Muscle layer of colon (tissue), 2 donors: ENCODE data around the gene PI4K2A.

Source experiments
- H3K27ac ChIP-seq: one replicate; pipeline ENCODE4 v1.7.0; 2013; ENCODE audit warnings: low read depth, mild to moderate bottlenecking, low read length, moderate library complexity
- H3K27me3 ChIP-seq, 2 donors: one replicate each; pipeline ENCODE4 v1.7.0; 2013; ENCODE audit warnings: low read length in 2 of 2, mild to moderate bottlenecking in 2 of 2; ENCODE audit not compliant: insufficient read depth in 2 of 2, control insufficient read depth in 1 of 2
- H3K36me3 ChIP-seq: one replicate; pipeline ENCODE4 v1.7.0; 2013; ENCODE audit warnings: mild to moderate bottlenecking, low read length; ENCODE audit not compliant: insufficient read depth
- H3K4me1 ChIP-seq: one replicate; pipeline ENCODE4 v1.7.0; 2013; ENCODE audit warnings: mild to moderate bottlenecking, low read length; ENCODE audit not compliant: insufficient read depth
- H3K4me3 ChIP-seq, 2 donors: one replicate each; pipeline ENCODE4 v1.7.0; 2013; ENCODE audit warnings: low read length in 2 of 2, low read depth in 1 of 2, mild to moderate bottlenecking in 1 of 2, moderate library complexity in 1 of 2
- H3K9ac ChIP-seq: one replicate; pipeline ENCODE4 v1.7.0; 2013; ENCODE audit warnings: low read length
- H3K9me3 ChIP-seq: one replicate; pipeline ENCODE4 v1.7.0; 2013; ENCODE audit warnings: mild to moderate bottlenecking, low read length
- donor health status: abdominal sarcoma.
- donor health status: Adenocarcinoma of cecum.

PI4K2A gene

GRCh38 chr10:97651773-97652172 lies 11.3 kb downstream of the PI4K2A start:
- Histone ChIP-seq H3K9me3 (no peaks in the 10 kb centered on the region), H3K4me3 (no peak overlapping the region), H3K4me1 (no peaks in the 10 kb centered on the region), H3K36me3 (peaks cover 36% of the 10 kb centered on the region), H3K27me3 (no peaks in the 10 kb centered on the region), H3K9ac (no peak overlapping the region), H3K27ac (no peak overlapping the region)

- Histone ChIP-seq H3K9me3 (no peaks in the 10 kb centered on the region), H3K9ac (no peak overlapping the region), H3K27me3 (no peaks in the 10 kb centered on the region), H3K4me3 (no peak overlapping the region), H3K27ac (no peak overlapping the region), H3K4me1 (no peaks in the 10 kb centered on the region), H3K36me3 (peaks cover 33% of the 10 kb centered on the region)
Measured at GRCh38 chr10:97656777-97657176, 16.3 kb downstream of the PI4K2A start.

GRCh38 chr10:97659589-97659988 lies 19.1 kb downstream of the PI4K2A start:
- H3K36me3 ChIP-seq: peaks cover 32% of the 10 kb centered on the region
- no peaks in the 10 kb centered on the region for H3K9me3 ChIP-seq
- H3K4me3 ChIP-seq: no peak overlapping the region
- H3K4me1 ChIP-seq: no peaks in the 10 kb centered on the region
- no peak overlapping the region for H3K27ac ChIP-seq
- no peak overlapping the region for H3K9ac ChIP-seq
- no peaks in the 10 kb centered on the region for H3K27me3 ChIP-seq

DNA sequence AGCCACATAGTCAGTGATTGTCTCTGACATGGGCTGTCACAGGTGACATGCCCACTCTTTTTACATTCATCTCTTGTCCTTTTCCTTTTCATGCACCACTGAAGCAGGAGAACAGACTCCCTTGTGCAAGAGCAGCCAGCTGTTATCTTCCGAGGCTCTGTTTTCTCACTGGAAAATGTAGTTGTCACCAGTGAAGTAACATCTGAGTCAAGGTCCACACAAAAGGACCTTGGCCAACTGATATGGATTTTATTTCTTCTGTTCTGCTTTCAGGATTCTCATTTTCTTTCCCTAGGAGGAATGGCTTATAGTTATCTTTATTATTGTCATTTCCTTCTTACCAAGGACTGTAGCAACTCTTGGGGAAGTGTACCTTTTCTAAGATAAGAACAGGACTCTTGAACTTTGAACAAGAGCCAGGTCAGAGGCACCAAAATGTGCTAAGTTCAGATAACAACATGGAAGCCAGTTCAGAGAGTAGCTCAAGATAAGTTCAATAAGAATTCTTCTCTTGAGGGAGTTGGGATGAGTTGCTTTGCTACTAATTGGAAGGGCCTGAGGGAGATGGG lies 23.9 kb downstream of the PI4K2A start:
- Histone ChIP-seq H3K4me1 (no peaks in the 10 kb centered on the region), H3K27ac (no peak overlapping the region), H3K9me3 (no peaks in the 10 kb centered on the region), H3K27me3 (no peaks in the 10 kb centered on the region), H3K9ac (no peak overlapping the region), H3K4me3 (no peak overlapping the region), H3K36me3 (peaks cover 42% of the 10 kb centered on the region)

DNA sequence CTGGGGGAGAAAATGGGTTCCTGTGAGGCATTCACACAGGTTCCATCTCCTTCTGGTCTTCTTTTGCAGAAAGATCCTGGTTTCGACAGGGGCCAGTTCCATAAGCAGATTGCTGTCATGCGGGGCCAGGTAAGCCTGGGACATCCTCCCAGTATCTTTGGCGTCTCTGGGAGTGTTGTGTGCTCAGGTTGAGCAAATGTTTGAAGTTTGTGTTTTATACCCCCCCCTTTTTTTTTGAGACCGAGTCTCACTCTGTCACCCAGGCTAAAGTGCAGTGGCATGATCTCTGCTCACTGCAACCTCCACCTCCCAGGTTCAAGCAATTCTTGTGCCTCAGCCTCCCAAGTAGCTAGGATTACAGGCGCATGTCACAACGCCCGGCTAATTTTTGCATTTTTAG lies 26.5 kb downstream of the PI4K2A start:
- Histone ChIP-seq H3K27ac (no peak overlapping the region), H3K4me1 (no peaks in the 10 kb centered on the region), H3K4me3 (no peak overlapping the region), H3K9ac (no peak overlapping the region), H3K36me3 (peaks cover 38% of the 10 kb centered on the region), H3K27me3 (no peaks in the 10 kb centered on the region), H3K9me3 (no peaks in the 10 kb centered on the region)

- H3K4me3 ChIP-seq: no peak overlapping the region
- no peaks in the 10 kb centered on the region for H3K9me3 ChIP-seq
- no peak overlapping the region for H3K9ac ChIP-seq
- no peaks in the 10 kb centered on the region for H3K27me3 ChIP-seq
- H3K36me3 ChIP-seq: peaks cover 34% of the 10 kb centered on the region
- no peak overlapping the region for H3K27ac ChIP-seq
- H3K4me1 ChIP-seq: no peaks in the 10 kb centered on the region
Measured at GRCh38 chr10:97667463-97667862, 27.0 kb downstream of the PI4K2A start.

DNA sequence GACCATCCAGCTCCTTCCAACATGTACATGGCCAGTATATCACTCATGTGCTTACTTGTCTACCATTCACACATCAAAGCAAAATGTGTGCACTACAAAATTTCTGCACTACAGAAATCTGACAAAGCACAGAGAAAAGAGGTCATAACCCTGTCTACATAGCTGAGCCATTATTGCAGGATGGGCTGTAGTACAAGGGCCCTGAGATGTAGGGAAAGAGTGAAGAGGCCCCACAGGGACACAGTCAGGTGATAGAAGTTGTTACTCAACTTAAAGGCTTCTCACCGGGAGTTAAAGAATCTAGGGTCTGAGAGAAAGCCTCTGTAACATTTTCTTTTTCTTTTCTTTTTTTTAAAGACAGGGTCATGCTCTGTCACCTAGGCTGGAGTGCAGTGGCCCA lies 29.1 kb downstream of the PI4K2A start:
- H3K27ac ChIP-seq: no peak overlapping the region
- no peak overlapping the region for H3K9ac ChIP-seq
- H3K4me1 ChIP-seq: no peaks in the 10 kb centered on the region
- no peak overlapping the region for H3K4me3 ChIP-seq
- no peaks in the 10 kb centered on the region for H3K27me3 ChIP-seq
- H3K9me3 ChIP-seq: no peaks in the 10 kb centered on the region
- H3K36me3 ChIP-seq: peaks cover 35% of the 10 kb centered on the region

GRCh38 chr10:97673736-97674525 lies 33.5 kb downstream of the PI4K2A start:
- H3K36me3 ChIP-seq: peaks cover 49% of the 10 kb centered on the region
- no peak overlapping the region for H3K4me3 ChIP-seq

GRCh38 chr10:97675222-97675621 lies 34.8 kb downstream of the PI4K2A start:
- Histone ChIP-seq H3K9ac (no peak overlapping the region), H3K4me1 (peaks cover 6% of the 10 kb centered on the region), H3K27ac (no peak overlapping the region), H3K4me3 (no peak overlapping the region), H3K9me3 (no peaks in the 10 kb centered on the region), H3K36me3 (peaks cover 60% of the 10 kb centered on the region), H3K27me3 (no peaks in the 10 kb centered on the region)

More at GRCh38 chr10:97673736-97674525, 33.5 kb downstream of the PI4K2A start:
- H3K27me3 ChIP-seq: no peaks in the 10 kb centered on the region
- H3K27ac ChIP-seq: no peak overlapping the region
- peaks cover 6% of the 10 kb centered on the region for H3K4me1 ChIP-seq
- no peaks in the 10 kb centered on the region for H3K9me3 ChIP-seq
- no peak overlapping the region for H3K9ac ChIP-seq

DNA sequence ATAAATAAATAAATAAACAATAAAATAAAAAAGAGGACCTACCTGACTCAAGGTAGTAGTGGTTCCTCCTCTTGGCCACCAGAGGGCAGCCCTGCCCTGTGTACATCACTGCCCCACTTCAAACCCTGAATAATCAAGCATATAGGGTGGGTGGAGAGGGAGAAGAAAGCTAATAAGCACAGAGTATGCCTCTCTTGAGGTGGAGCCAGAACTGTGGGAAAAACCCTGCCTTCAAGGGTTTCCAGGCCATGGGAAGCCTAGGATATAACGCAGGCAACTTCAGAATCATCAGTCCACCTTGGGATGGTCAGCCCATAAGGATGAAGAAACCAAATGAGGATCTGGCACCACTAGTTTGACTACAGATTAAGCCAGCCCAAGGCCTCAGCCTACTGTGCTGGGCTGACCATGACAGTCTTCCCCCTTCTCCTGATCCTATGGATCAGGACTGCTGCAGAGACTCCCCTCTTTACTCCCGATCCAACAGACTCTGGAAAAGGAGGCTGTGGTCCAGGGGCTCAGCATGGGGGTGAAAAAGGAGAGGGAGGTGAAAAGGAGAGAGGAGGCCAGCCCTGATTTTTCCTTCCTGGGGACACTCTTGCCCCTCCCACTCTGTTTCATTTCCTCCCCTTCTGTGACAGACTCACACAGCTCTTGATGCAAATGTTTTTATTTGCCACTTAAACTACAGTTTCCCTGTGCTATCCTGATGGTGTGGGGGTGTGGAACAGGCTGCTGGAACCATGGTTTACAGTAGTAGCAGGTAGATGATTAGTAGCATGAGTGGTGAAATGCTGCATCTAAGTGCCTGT lies 36.5 kb downstream of the PI4K2A start:
- Histone ChIP-seq H3K36me3 (peaks cover 60% of the 10 kb centered on the region), H3K9ac (no peak overlapping the region), H3K4me1 (peaks cover 6% of the 10 kb centered on the region), H3K27ac (no peak overlapping the region), H3K9me3 (no peaks in the 10 kb centered on the region), H3K27me3 (no peaks in the 10 kb centered on the region), H3K4me3 (no peak overlapping the region)

GRCh38 chr10:97679594-97679993 lies 39.1 kb downstream of the PI4K2A start:
- H3K9me3 ChIP-seq: no peaks in the 10 kb centered on the region
- H3K9ac ChIP-seq: no peak overlapping the region
- peaks cover 48% of the 10 kb centered on the region for H3K36me3 ChIP-seq
- no peak overlapping the region for H3K4me3 ChIP-seq
- no peak overlapping the region for H3K27ac ChIP-seq
- peaks cover 28% of the 10 kb centered on the region for H3K4me1 ChIP-seq
- H3K27me3 ChIP-seq: no peaks in the 10 kb centered on the region
